ENCODE results near the gene NRL.

Gene NRL

DNA sequence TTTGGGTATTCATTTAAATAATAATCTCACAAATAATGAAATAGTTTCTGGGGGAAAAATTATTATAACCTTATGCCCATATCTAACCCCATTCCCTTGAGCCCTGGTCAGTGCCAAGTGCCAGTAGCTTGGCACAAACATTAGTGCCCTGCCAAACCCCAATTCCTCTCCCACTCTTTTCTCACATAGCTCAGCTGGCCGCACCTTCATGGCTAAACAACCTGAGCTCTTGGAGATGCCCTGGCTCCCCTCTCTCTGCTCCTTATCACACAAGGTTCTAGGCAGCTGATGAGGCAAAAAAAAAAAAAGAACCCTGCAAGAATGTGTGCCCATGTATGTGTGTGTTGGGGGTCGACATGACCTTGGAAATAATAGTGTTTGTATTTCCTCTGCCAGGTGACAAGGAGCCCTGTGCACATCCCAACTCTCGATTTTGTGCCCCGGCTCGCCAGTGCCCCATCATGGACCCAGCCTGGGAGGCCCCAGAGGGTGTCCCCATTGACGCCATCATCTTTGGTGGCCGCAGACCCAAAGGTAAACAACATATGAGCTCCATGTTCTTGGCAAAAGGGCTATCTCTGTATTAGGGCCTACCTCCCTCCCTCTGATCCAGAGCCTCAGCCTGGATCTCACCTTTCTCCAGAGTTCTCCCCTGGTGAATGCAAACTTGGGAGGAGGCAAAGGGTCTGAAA lies 12.2 kb downstream of the NRL start:
- no peaks in the 10 kb centered on the region for H3K36me3 ChIP-seq (ENCODE audit: insufficient read depth)
- H2AFZ ChIP-seq (ENCODE audit: low read depth), result no peak overlapping the region
- H3K9ac ChIP-seq, result no peak overlapping the region
- H3K27me3 ChIP-seq (ENCODE audit: insufficient read depth, low read depth), result no peaks in the 10 kb centered on the region
- H3K27ac ChIP-seq, result no peak overlapping the region
- TF ChIP-seq, protein P1, sequence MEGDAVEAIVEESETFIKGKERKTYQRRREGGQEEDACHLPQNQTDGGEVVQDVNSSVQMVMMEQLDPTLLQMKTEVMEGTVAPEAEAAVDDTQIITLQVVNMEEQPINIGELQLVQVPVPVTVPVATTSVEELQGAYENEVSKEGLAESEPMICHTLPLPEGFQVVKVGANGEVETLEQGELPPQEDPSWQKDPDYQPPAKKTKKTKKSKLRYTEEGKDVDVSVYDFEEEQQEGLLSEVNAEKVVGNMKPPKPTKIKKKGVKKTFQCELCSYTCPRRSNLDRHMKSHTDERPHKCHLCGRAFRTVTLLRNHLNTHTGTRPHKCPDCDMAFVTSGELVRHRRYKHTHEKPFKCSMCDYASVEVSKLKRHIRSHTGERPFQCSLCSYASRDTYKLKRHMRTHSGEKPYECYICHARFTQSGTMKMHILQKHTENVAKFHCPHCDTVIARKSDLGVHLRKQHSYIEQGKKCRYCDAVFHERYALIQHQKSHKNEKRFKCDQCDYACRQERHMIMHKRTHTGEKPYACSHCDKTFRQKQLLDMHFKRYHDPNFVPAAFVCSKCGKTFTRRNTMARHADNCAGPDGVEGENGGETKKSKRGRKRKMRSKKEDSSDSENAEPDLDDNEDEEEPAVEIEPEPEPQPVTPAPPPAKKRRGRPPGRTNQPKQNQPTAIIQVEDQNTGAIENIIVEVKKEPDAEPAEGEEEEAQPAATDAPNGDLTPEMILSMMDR (conservative IDR thresholded peaks at IDR 0.05; ENCODE audit: low read depth, low read length), result no peak
- no peaks in the 10 kb centered on the region for H4K20me1 ChIP-seq (ENCODE audit: insufficient read depth)
- no peaks in the 10 kb centered on the region for H3K79me2 ChIP-seq (ENCODE audit: insufficient read depth, low read depth)
- no peak overlapping the region for H3K4me2 ChIP-seq
- no peaks in the 10 kb centered on the region for H3K4me1 ChIP-seq (ENCODE audit: low read depth, poor library complexity, severe bottlenecking)
- H3K4me3 ChIP-seq (IDR thresholded peaks at IDR 0.05; ENCODE audit: insufficient read depth, low read depth, low read length), result no peak overlapping the region

DNA sequence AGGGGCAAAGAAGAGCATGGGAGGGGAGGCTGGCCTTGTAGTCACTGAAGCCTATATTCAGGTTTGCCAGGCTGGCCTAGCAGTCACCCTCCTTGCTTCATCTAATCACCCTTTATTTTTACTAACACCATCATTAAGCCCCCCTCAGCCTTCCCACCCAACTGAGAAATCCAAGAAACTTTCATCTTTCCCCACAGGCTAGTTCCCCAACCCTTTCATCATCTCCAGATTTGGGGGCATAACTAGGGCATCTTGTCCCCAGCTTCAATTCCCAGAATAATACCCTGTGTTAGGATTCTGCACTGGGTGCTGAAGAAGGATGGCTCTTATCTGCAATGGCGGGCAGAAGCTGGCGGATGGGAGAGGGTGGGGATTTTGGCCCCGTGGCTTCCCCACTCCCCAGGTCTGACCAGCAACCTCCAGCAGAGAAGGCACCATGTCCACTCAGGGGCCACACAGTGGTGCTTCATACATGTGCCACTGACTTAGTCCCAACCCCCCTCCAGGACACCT lies 13.7 kb downstream of the NRL start:
- Histone ChIP-seq H3K9ac (no peak overlapping the region), H3K79me2 (ENCODE audit: insufficient read depth, low read depth) (no peaks in the 10 kb centered on the region), H3K36me3 (ENCODE audit: insufficient read depth) (no peaks in the 10 kb centered on the region), H3K27ac (no peak overlapping the region), H3K4me3 (IDR thresholded peaks at IDR 0.05; ENCODE audit: insufficient read depth, low read depth, low read length) (no peak overlapping the region), H2AFZ (ENCODE audit: low read depth) (no peak overlapping the region), H3K27me3 (ENCODE audit: insufficient read depth, low read depth) (no peaks in the 10 kb centered on the region), H3K4me2 (no peak overlapping the region), H3K4me1 (ENCODE audit: low read depth, poor library complexity, severe bottlenecking) (no peaks in the 10 kb centered on the region), H4K20me1 (ENCODE audit: insufficient read depth) (no peaks in the 10 kb centered on the region)
- TF ChIP-seq, protein P1 (conservative IDR thresholded peaks at IDR 0.05; ENCODE audit: low read depth, low read length), result no peak

DNA sequence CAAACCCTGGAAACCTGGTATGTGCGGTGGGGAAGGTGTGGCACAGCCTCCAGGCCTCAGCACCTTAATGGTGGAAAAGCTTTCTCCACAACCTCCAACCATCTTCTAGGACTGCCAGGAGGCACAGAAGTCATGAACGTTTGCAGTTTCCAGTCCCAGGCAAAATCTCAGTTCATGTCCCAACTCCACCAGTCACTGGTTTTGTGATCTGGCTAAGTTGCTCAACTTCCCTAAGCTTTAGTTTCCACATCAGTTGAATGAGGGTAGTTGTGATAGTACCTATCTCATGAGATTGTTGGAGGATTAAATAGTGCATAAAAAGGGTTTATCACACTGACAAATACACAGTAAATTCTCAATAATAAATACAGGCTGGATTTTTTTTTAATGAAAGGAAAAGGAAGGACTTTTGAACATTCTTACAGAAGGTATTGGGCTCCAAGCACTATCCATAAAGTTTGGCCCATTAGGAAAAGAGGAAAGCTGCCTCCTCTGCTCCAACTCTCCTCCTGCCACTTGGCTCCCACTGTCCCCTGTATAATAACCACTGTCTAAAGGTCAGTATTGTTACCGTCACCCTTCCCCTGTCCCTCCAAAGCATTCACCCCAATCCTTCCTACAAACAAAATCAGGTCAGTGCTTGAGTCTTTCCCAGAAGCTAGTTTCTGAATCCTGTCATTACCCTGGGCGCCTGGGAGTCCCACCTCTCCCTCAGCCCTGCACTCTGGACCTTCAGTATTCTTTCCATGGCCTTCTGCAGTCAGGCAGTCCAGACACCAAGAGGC lies 14.4 kb downstream of the NRL start:
- Histone ChIP-seq H4K20me1 (ENCODE audit: insufficient read depth) (no peaks in the 10 kb centered on the region), H3K9ac (no peak overlapping the region), H3K79me2 (ENCODE audit: insufficient read depth, low read depth) (no peaks in the 10 kb centered on the region), H3K4me3 (IDR thresholded peaks at IDR 0.05; ENCODE audit: insufficient read depth, low read depth, low read length) (no peak overlapping the region), H3K4me1 (ENCODE audit: low read depth, poor library complexity, severe bottlenecking) (peaks cover 3% of the 10 kb centered on the region), H3K36me3 (ENCODE audit: insufficient read depth) (no peaks in the 10 kb centered on the region), H3K4me2 (no peak overlapping the region), H3K27ac (no peak overlapping the region), H2AFZ (ENCODE audit: low read depth) (no peak overlapping the region), H3K27me3 (ENCODE audit: insufficient read depth, low read depth) (no peaks in the 10 kb centered on the region)
- TF ChIP-seq, protein P1 (conservative IDR thresholded peaks at IDR 0.05; ENCODE audit: low read depth, low read length), result no peak

DNA sequence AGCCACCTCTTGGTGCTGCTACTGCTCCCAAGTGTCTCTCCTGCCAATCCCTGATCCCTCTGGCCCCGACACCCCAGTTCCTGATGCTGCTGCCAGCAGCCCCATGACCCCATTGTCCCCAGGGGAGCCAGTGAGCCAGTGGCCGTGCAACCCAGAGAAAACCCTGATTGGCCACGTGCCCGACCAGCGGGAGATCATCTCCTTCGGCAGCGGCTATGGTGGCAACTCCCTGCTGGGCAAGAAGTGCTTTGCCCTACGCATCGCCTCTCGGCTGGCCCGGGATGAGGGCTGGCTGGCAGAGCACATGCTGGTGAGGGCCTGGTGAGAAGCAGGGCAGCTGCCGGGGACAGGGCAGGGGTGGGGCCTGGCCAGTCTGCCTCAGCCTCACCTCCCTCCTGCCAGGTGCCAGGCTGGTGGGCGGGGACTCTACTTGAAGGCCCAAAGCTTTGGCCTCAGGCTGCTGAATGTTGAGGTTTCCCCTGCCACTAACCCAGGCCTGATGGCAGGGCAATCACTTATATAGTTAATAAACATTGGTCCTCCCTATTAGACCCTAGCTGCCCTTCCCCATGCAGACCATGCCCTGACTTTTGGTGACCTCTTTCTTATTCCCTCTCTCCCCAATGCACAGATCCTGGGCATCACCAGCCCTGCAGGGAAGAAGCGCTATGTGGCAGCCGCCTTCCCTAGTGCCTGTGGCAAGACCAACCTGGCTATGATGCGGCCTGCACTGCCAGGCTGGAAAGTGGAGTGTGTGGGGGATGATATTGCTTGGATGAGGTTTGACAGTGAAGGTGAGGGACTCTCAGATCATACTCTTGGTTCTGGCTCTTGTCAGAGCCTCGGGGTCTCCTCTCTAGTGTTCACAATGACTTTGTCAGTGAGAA lies 15.6 kb downstream of the NRL start:
- H3K9ac ChIP-seq, result no peak overlapping the region
- TF ChIP-seq, protein P1 (conservative IDR thresholded peaks at IDR 0.05; ENCODE audit: low read depth, low read length), result no peak
- no peak overlapping the region for H2AFZ ChIP-seq (ENCODE audit: low read depth)
- H3K36me3 ChIP-seq (ENCODE audit: insufficient read depth), result no peaks in the 10 kb centered on the region
- H3K27ac ChIP-seq, result no peak overlapping the region
- H3K4me2 ChIP-seq, result no peak overlapping the region
- no peak overlapping the region for H3K4me3 ChIP-seq (IDR thresholded peaks at IDR 0.05; ENCODE audit: insufficient read depth, low read depth, low read length)
- H3K4me1 ChIP-seq (ENCODE audit: low read depth, poor library complexity, severe bottlenecking), result peaks cover 3% of the 10 kb centered on the region
- H4K20me1 ChIP-seq (ENCODE audit: insufficient read depth), result no peaks in the 10 kb centered on the region
- no peaks in the 10 kb centered on the region for H3K27me3 ChIP-seq (ENCODE audit: insufficient read depth, low read depth)
- H3K79me2 ChIP-seq (ENCODE audit: insufficient read depth, low read depth), result peaks cover 8% of the 10 kb centered on the region; the same call in 1 of the 2 replicates

Measured in KMS-11 (cell line).